Stomach (tissue), 4 donors: ENCODE results near the gene GADD45G.

Source experiments
- POLR2A ChIP-seq, 4 donors: fragments of 450-650 bp; IDR thresholded peaks; one replicate each; pipeline ENCODE4 v1.6.1; 2016; ENCODE audit warnings: antibody characterized with exemption in 4 of 4, control low read depth in 2 of 4, mild to moderate bottlenecking in 1 of 4, moderate library complexity in 1 of 4
- POLR2AphosphoS5 ChIP-seq, 3 donors: sonication (generic); formaldehyde crosslinking; IDR thresholded peaks; one replicate each; pipeline ENCODE4 v1.6.1; 2016; ENCODE audit warnings: antibody characterized with exemption in 3 of 3
- TF ChIP-seq, protein P1 (sequence below), 7 experiments: fragments of 450-650 bp in 4 of 7; fragments of 200-600 bp in 3 of 7; sonication (generic) in 3 of 7; IDR thresholded peaks; one replicate each; pipeline ENCODE4 v1.5.1; 2016 to 2019; ENCODE audit warnings: antibody characterized with exemption in 7 of 7, control low read depth in 2 of 7, mild to moderate bottlenecking in 1 of 7

DNA sequence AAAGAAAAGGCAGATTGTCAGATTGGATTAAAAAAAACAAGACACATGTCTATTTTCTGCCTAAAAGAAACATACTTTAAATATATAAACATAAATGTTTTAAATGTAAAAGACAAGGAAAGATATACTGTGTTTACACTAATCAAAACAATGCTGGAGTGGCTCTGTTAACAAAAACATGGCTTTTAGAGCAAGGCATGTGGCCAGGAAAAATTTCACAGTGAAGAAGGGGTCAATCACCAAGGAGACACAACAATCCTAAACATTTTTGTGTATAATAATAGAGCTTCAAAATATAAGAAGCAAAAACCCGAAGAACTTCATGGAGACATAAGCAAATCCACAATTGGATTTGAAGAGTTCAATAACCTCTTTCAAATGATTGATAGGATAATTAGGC, 18.5 kb upstream of the GADD45G start:
- TF ChIP-seq, protein P1, sequence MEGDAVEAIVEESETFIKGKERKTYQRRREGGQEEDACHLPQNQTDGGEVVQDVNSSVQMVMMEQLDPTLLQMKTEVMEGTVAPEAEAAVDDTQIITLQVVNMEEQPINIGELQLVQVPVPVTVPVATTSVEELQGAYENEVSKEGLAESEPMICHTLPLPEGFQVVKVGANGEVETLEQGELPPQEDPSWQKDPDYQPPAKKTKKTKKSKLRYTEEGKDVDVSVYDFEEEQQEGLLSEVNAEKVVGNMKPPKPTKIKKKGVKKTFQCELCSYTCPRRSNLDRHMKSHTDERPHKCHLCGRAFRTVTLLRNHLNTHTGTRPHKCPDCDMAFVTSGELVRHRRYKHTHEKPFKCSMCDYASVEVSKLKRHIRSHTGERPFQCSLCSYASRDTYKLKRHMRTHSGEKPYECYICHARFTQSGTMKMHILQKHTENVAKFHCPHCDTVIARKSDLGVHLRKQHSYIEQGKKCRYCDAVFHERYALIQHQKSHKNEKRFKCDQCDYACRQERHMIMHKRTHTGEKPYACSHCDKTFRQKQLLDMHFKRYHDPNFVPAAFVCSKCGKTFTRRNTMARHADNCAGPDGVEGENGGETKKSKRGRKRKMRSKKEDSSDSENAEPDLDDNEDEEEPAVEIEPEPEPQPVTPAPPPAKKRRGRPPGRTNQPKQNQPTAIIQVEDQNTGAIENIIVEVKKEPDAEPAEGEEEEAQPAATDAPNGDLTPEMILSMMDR (IDR thresholded peaks at IDR 0.05) = no peak
- no peak for TF ChIP-seq POLR2AphosphoS5 (IDR thresholded peaks at IDR 0.05)
- TF ChIP-seq POLR2A (IDR thresholded peaks at IDR 0.05) = no peak
